Caco-2 (cell line): ENCODE measurements around the gene BMERB1. TPM values are rescaled to one million over a fixed set of nuclear protein-coding genes. Genes with fewer than 3 reads are reported as not detected.

Experiments used
- BruUV-seq: library from RNA; stranded (reverse); fragments of 400-500 nt; replicated peaks from 2 replicates; lab custom pipeline; 2021; lab: Mats Ljungman, UMichigan
- CTCF ChIA-PET: fragments of 300-600 bp; sonication (Branson Sonifier 250); formaldehyde crosslinking; loops from one replicate; lab custom pipeline; 2022; ENCODE audit warnings: antibody characterized with exemption; lab: Charles Lee
- POLR2A ChIA-PET: fragments of 300-600 bp; sonication (Branson Sonifier 250); formaldehyde crosslinking; loops from one replicate; lab custom pipeline; 2022; ENCODE audit warnings: antibody characterized with exemption; lab: Charles Lee
- DNase-seq, 2 experiments: peaks; one replicate each; pipeline versions ENCODE4 v3.0.0 to v3.0.0-alpha.2; 2020 to 2022
- H3K27me3 ChIP-seq: replicated peaks from 2 replicates; pipeline ENCODE4 v1.6.0; 2011; ENCODE audit warnings: low read length; ENCODE audit not compliant: control insufficient read depth, insufficient read depth
- H3K36me3 ChIP-seq: 2 replicates; pipeline ENCODE4 v1.5.1; 2011; ENCODE audit warnings: low read length; ENCODE audit not compliant: control insufficient read depth, insufficient read depth
- H3K4me1 ChIP-seq: fragments of 250-450 bp; sonication (Bioruptor Pico); 2 replicates; pipeline ENCODE4 v1.5.1; 2020; ENCODE audit warnings: mild to moderate bottlenecking
- H3K4me3 ChIP-seq: 2 replicates; pipeline ENCODE4 v1.5.1; 2011; ENCODE audit warnings: low read depth, mild to moderate bottlenecking, control low read depth, low read length
- H3K9me3 ChIP-seq: fragments of 250-450 bp; sonication (Bioruptor Pico); 2 replicates; pipeline ENCODE4 v1.5.1; 2020; ENCODE audit warnings: mild to moderate bottlenecking, moderate library complexity
- H3K27ac Mint-ChIP-seq: one replicate; pipeline ENCODE4 v1.8.0; 2022; ENCODE audit warnings: mixed read lengths; ENCODE audit not compliant: unreplicated experiment
- H3K27me3 Mint-ChIP-seq: one replicate; pipeline ENCODE4 v1.8.0; 2022; ENCODE audit warnings: mixed read lengths; ENCODE audit not compliant: insufficient read depth, unreplicated experiment
- H3K36me3 Mint-ChIP-seq: one replicate; pipeline ENCODE4 v1.8.0; 2022; ENCODE audit warnings: mild to moderate bottlenecking, mixed read lengths; ENCODE audit not compliant: insufficient read depth, unreplicated experiment
- H3K4me1 Mint-ChIP-seq: one replicate; pipeline ENCODE4 v1.8.0; 2022; ENCODE audit warnings: low read depth, mixed read lengths; ENCODE audit not compliant: unreplicated experiment
- H3K4me3 Mint-ChIP-seq: one replicate; pipeline ENCODE4 v1.8.0; 2022; ENCODE audit warnings: mild to moderate bottlenecking, moderate library complexity, mixed read lengths; ENCODE audit not compliant: unreplicated experiment
- H3K9me3 Mint-ChIP-seq: one replicate; pipeline ENCODE4 v1.8.0; 2022; ENCODE audit warnings: mixed read lengths; ENCODE audit not compliant: unreplicated experiment
- CTCF ChIP-seq, 2 experiments: fragments of 200-600 bp in 1 of 2; IDR thresholded peaks; 1 replicate in 1 of 2; 2 replicates in 1 of 2; pipeline versions ENCODE4 v1.5.1 to v1.8.0; 2011 to 2022; ENCODE audit warnings: antibody characterized with exemption in 1 of 2, control low read depth in 1 of 2, inconsistent platforms in 1 of 2, low read depth in 1 of 2, low read length in 1 of 2, mild to moderate bottlenecking in 1 of 2, moderate library complexity in 1 of 2; ENCODE audit not compliant: insufficient read depth in 1 of 2, severe bottlenecking in 1 of 2, unreplicated experiment in 1 of 2
- intact Hi-C: fragments of 100-400 bp; cut with micrococcal nuclease; formaldehyde crosslinking; loops from one replicate; pipeline ENCODE4 v1.10.0; 2022; ENCODE audit not compliant: unreplicated experiment
- total RNA-seq: library from RNA; stranded (reverse); gene quantifications from 2 replicates; pipeline ENCODE4 v1.2.3, GENCODE V29; 2022

Gene BMERB1
- total RNA-seq, 1 experiment from 2014 or later = not detected

GRCh38 chr16:15618392-15618791, 184.0 kb downstream of the BMERB1 start:
- Mint-ChIP-seq H3K27ac (no peak overlapping the region), H3K4me1 (peaks cover 23% of the 10 kb centered on the region), H3K36me3 (peaks cover 14% of the 10 kb centered on the region), H3K27me3 (no peaks in the 10 kb centered on the region), H3K4me3 (no peak overlapping the region), H3K9me3 (no peaks in the 10 kb centered on the region)
- DNase-seq = no peak
- H3K4me1 ChIP-seq = peaks cover 20% of the 10 kb centered on the region
- no peak for TF ChIP-seq CTCF (IDR thresholded peaks at IDR 0.05; ENCODE audit: insufficient read depth in 1 of 2, low read depth in 1 of 2, low read length in 1 of 2, severe bottlenecking in 1 of 2, unreplicated experiment in 1 of 2)
- no peaks in the 10 kb centered on the region for H3K27me3 ChIP-seq
- POLR2A ChIA-PET = no interaction called here
- H3K4me3 ChIP-seq = no peak overlapping the region
- CTCF ChIA-PET = no interaction called here
- BruUV-seq = no TSS peak
- intact Hi-C loops = no loop called here
- H3K9me3 ChIP-seq = peaks cover 4% of the 10 kb centered on the region; the same call in 1 of the 2 replicates
- H3K36me3 ChIP-seq = peaks cover 2% of the 10 kb centered on the region

GRCh38 chr16:15620611-15621195, 186.3 kb downstream of the BMERB1 start:
- no peak for DNase-seq
- CTCF ChIA-PET = no interaction called here
- POLR2A ChIA-PET = no interaction called here

GRCh38 chr16:15621456-15621855, 187.1 kb downstream of the BMERB1 start:
- no peak for DNase-seq
- Histone ChIP-seq H3K4me1 (no peaks in the 10 kb centered on the region), H3K36me3 (no peaks in the 10 kb centered on the region; the same call in none of the 2 replicates), H3K27me3 (no peaks in the 10 kb centered on the region), H3K4me3 (no peak overlapping the region), H3K9me3 (no peaks in the 10 kb centered on the region)
- Mint-ChIP-seq H3K36me3 (peaks cover 13% of the 10 kb centered on the region), H3K27ac (no peak overlapping the region), H3K27me3 (no peaks in the 10 kb centered on the region), H3K4me3 (no peak overlapping the region), H3K9me3 (no peaks in the 10 kb centered on the region), H3K4me1 (peaks cover 9% of the 10 kb centered on the region)
- ChIA-PET POLR2A (no interaction called here), CTCF (no interaction called here)
- BruUV-seq = no TSS peak
- intact Hi-C loops = no loop called here
- no peak for TF ChIP-seq CTCF (IDR thresholded peaks at IDR 0.05; ENCODE audit: insufficient read depth in 1 of 2, low read depth in 1 of 2, low read length in 1 of 2, severe bottlenecking in 1 of 2, unreplicated experiment in 1 of 2)

More at GRCh38 chr16:15620611-15621195, 186.3 kb downstream of the BMERB1 start:
- intact Hi-C loops = no loop called here
- no peaks in the 10 kb centered on the region; the same call in none of the 2 replicates for H3K36me3 ChIP-seq
- no peak overlapping the region for H3K27ac Mint-ChIP-seq
- H3K9me3 ChIP-seq = no peaks in the 10 kb centered on the region
- H3K27me3 ChIP-seq = no peaks in the 10 kb centered on the region
- H3K36me3 Mint-ChIP-seq = peaks cover 15% of the 10 kb centered on the region
- no peaks in the 10 kb centered on the region for H3K9me3 Mint-ChIP-seq
- H3K27me3 Mint-ChIP-seq = no peaks in the 10 kb centered on the region
- H3K4me1 ChIP-seq = peaks cover 5% of the 10 kb centered on the region
- no TSS peak for BruUV-seq
- H3K4me1 Mint-ChIP-seq = peaks cover 14% of the 10 kb centered on the region
- no peak for TF ChIP-seq CTCF (IDR thresholded peaks at IDR 0.05; ENCODE audit: insufficient read depth in 1 of 2, low read depth in 1 of 2, low read length in 1 of 2, severe bottlenecking in 1 of 2, unreplicated experiment in 1 of 2)
- H3K4me3 Mint-ChIP-seq = no peak overlapping the region
- no peak overlapping the region for H3K4me3 ChIP-seq
